Gastrocnemius medialis (tissue), 4 donors: ENCODE data around the gene LRRC1. TPM values are rescaled to one million over a fixed set of nuclear protein-coding genes. Genes with fewer than 3 reads are reported as not detected.

Experiments used
- ATAC-seq, 2 donors: fragments of 150-250 bp; one replicate each; pipeline ENCODE4 v1.9.1; 2016
- DNase-seq, 2 donors: peaks; one replicate each; pipeline ENCODE4 v3.0.0-alpha.2; 2019
- H3K27ac ChIP-seq, 4 donors: fragments of 200-600 bp; sonication (generic); 1 replicate in 1 of 4; 2 replicates in 3 of 4; pipeline ENCODE4 v1.5.1; 2016 to 2018; ENCODE audit warnings: mild to moderate bottlenecking in 2 of 4, moderate library complexity in 1 of 4
- H3K27me3 ChIP-seq, 3 donors: fragments of 200-600 bp; sonication (generic) in 2 of 3; 1 replicate in 1 of 3; 2 replicates in 2 of 3; pipeline versions ENCODE4 v1.5.1 to v1.6.0; 2016 to 2019; ENCODE audit warnings: mild to moderate bottlenecking in 1 of 3, moderate library complexity in 1 of 3
- H3K36me3 ChIP-seq, 2 donors: fragments of 200-600 bp; sonication (generic) in 1 of 2; one replicate each; pipeline ENCODE4 v1.5.1; 2017 to 2018
- H3K4me1 ChIP-seq, 2 donors: fragments of 200-600 bp; sonication (generic) in 1 of 2; one replicate each; pipeline ENCODE4 v1.5.1; 2016 to 2017; ENCODE audit warnings: mild to moderate bottlenecking in 2 of 2
- H3K4me3 ChIP-seq, 4 donors: fragments of 200-600 bp; sonication (generic) in 3 of 4; 1 replicate in 1 of 4; 2 replicates in 3 of 4; pipeline ENCODE4 v1.5.1; 2016 to 2019; ENCODE audit warnings: mild to moderate bottlenecking in 2 of 4
- H3K9me3 ChIP-seq, 3 donors: fragments of 200-600 bp; sonication (generic) in 2 of 3; 1 replicate in 1 of 3; 2 replicates in 2 of 3; pipeline ENCODE4 v1.5.1; 2016 to 2019
- CTCF ChIP-seq, 5 experiments: fragments of 450-650 bp in 3 of 5; fragments of 200-600 bp in 2 of 5; sonication (generic) in 2 of 5; IDR thresholded peaks in 4 of 5; conservative IDR thresholded peaks in 1 of 5; 1 replicate in 4 of 5; 2 replicates in 1 of 5; pipeline ENCODE4 v1.5.1; 2016 to 2019; ENCODE audit warnings: antibody characterized with exemption in 5 of 5, mild to moderate bottlenecking in 3 of 5, moderate library complexity in 3 of 5
- POLR2A ChIP-seq, 2 donors: fragments of 450-650 bp; IDR thresholded peaks; one replicate each; pipeline ENCODE4 v1.6.1; 2017; ENCODE audit warnings: antibody characterized with exemption in 2 of 2, mild to moderate bottlenecking in 2 of 2, moderate library complexity in 2 of 2
- in situ Hi-C, 4 donors: fragments of 200-750 bp; cut with MboI; loops; one replicate each; pipeline versions ENCODE4 v1.15.0 to v1.8.0; 2017; ENCODE audit warnings: low sequenced_read_pairs in 4 of 4
- intact Hi-C: fragments of 100-400 bp; cut with DNase I; formaldehyde crosslinking; loops from one replicate; pipeline ENCODE4 v1.15.1; 2023; ENCODE audit warnings: low total_unique reads
- total RNA-seq, 4 donors: library from RNA; depleted of rRNA; stranded (reverse); fragments of >200 nt; gene quantifications; one replicate each; pipeline versions ENCODE4 v1.1.0 to v1.2.3, GENCODE V29; 2016

The LRRC1 gene
- total RNA-seq, 4 donors from 2014 or later = 0.67 to 8.5 (median 2.4) TPM

DNA sequence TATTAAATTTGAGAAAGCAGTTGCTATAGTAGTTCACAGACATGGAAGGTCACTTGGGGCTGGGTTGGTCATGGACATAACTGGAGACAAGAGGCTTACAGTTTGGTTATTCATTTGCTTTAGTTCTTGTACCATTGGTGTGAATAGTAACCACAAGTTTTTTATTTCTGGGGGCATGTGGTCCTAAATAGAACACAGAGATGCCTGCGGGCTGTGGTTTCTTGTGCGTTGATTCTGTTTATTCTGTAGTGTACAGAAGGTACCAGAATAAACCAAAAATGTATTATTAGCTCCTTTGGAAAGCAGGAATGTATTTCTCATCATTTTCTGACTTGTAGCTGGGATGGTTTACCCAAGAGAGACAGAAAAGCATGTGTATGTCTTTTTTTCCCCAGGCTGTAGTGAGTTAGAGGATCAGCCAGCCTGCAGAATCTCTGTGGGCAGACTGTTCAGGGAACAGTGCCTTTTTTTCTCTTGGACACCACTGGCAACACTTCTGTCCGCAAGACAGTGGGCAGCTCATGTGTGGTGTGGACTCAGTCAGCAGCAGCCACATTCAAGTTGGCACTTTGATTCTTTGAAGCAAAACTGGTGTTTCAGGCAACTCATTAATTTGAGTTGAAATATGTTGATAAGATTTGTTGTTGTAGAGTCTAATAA lies 122.1 kb downstream of the LRRC1 start:
- no peaks in the 10 kb centered on the region for H3K36me3 ChIP-seq
- no peaks in the 10 kb centered on the region for H3K9me3 ChIP-seq
- no peak for ATAC-seq
- no peaks in the 10 kb centered on the region for H3K4me1 ChIP-seq
- no peak for DNase-seq
- no peaks in the 10 kb centered on the region for H3K27me3 ChIP-seq
- in situ Hi-C loops (no loop called here), intact Hi-C loops (no loop called here)
- no peak overlapping the region for H3K27ac ChIP-seq
- H3K4me3 ChIP-seq = no peak overlapping the region
- TF ChIP-seq CTCF (IDR thresholded peaks at IDR 0.05 in 4 of 5, conservative IDR thresholded peaks at IDR 0.05 in 1 of 5) (no peak), POLR2A (IDR thresholded peaks at IDR 0.05) (no peak)

- TF ChIP-seq POLR2A (IDR thresholded peaks at IDR 0.05) (no peak), CTCF (IDR thresholded peaks at IDR 0.05 in 4 of 5, conservative IDR thresholded peaks at IDR 0.05 in 1 of 5) (no peak)
- no peak for ATAC-seq
- Histone ChIP-seq H3K36me3 (no peaks in the 10 kb centered on the region), H3K27me3 (no peaks in the 10 kb centered on the region), H3K4me3 (no peak overlapping the region), H3K27ac (no peak overlapping the region), H3K4me1 (no peaks in the 10 kb centered on the region), H3K9me3 (no peaks in the 10 kb centered on the region)
- intact Hi-C loops (no loop called here), in situ Hi-C loops (no loop called here)
- no peak for DNase-seq
Observed at GRCh38 chr6:53917464-53917842, 122.6 kb downstream of the LRRC1 start.

- no peaks in the 10 kb centered on the region for H3K27me3 ChIP-seq
- no peak overlapping the region for H3K4me3 ChIP-seq
- no peak overlapping the region for H3K27ac ChIP-seq
- DNase-seq (no peak), ATAC-seq (no peak)
- in situ Hi-C loops = no loop called here
- TF ChIP-seq CTCF (IDR thresholded peaks at IDR 0.05 in 4 of 5, conservative IDR thresholded peaks at IDR 0.05 in 1 of 5) = no peak
- TF ChIP-seq POLR2A (IDR thresholded peaks at IDR 0.05) = no peak
- H3K9me3 ChIP-seq = no peaks in the 10 kb centered on the region
- intact Hi-C loops = no loop called here
- H3K36me3 ChIP-seq = no peaks in the 10 kb centered on the region
- no peaks in the 10 kb centered on the region for H3K4me1 ChIP-seq
Observed at GRCh38 chr6:53918854-53919510, 124.2 kb downstream of the LRRC1 start.

DNA sequence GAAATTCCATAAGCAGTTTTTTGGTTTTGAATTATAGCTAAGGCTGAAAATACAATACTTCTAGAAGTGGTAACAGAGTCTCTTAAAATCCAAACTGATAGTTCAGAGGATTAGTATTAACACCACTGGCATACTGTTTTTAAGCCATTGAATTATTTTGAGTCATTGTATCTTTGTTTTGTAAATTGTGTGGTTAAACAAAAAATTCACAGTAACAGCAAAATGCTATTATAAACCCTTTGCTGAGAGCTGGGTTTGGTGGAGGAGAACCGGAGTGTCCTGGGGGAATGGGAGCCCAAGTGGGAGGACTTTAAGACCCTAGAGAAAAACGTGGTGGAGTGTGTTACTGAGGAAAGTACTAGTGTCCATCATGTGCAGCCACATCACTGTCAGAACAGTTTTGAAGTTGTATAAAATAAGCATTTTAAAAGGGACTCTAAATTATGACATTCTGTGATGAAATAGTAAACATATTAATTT lies 125.1 kb downstream of the LRRC1 start:
- TF ChIP-seq POLR2A (IDR thresholded peaks at IDR 0.05) (no peak), CTCF (IDR thresholded peaks at IDR 0.05 in 4 of 5, conservative IDR thresholded peaks at IDR 0.05 in 1 of 5) (no peak)
- ATAC-seq = no peak
- Histone ChIP-seq H3K4me3 (no peak overlapping the region), H3K9me3 (no peaks in the 10 kb centered on the region), H3K27ac (no peak overlapping the region), H3K36me3 (no peaks in the 10 kb centered on the region), H3K4me1 (no peaks in the 10 kb centered on the region), H3K27me3 (no peaks in the 10 kb centered on the region)
- in situ Hi-C loops (no loop called here), intact Hi-C loops (no loop called here)
- no peak for DNase-seq
